ENCODE results near the gene MMS22L.
A peak's percentile ranks its signal among the peaks of the same experiment; 100 is the strongest.

MMS22L gene

GRCh38 chr6:97282726-97283617 is at the start of gene MMS22L:
TSS of gene MMS22L (minus strand) at chr6:97283216. CDS start at chr6:97282477, 739 bp downstream.
- no peaks in the 10 kb centered on the region for H3K4me1 ChIP-seq (ENCODE audit: insufficient read depth, low read length)
- no peaks in the 10 kb centered on the region for H3K36me3 ChIP-seq (ENCODE audit: insufficient read depth, low read length)
- no peaks in the 10 kb centered on the region for H3K9me3 ChIP-seq (ENCODE audit: control insufficient read depth, insufficient read depth, low read length)
- H3K9ac ChIP-seq (ENCODE audit: low read depth, low read length), result peak within 1 kb of the TSS; percentile 94

DNA sequence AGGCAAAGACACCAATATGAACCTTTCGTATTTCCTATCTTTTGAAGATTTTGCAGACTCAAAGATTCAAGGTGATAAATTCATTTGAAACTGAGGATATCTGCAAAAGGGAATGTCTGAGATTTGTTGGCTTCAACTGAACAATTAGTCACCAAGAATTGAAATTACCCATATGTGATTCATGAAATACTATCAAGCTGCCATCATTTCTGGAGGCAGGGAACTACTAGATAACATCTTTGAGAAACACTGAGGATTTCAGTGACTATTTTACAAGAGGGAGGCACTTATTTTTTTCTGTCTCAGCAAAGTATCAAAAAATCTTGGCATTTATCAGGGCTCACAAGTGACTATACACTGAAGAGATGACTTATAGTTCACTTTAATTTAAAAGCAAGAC is 39.8 kb upstream of the MMS22L start:
- no peaks in the 10 kb centered on the region for H3K9me3 ChIP-seq (ENCODE audit: control insufficient read depth, insufficient read depth, low read length)
- H3K4me1 ChIP-seq (ENCODE audit: insufficient read depth, low read length), result no peaks in the 10 kb centered on the region; the same call in 1 of the 2 replicates
- no peak overlapping the region for H3K9ac ChIP-seq (ENCODE audit: low read depth, low read length)
- H3K36me3 ChIP-seq (ENCODE audit: insufficient read depth, low read length), result no peaks in the 10 kb centered on the region

- Histone ChIP-seq H3K9me3 (ENCODE audit: control insufficient read depth, insufficient read depth, low read length) (no peaks in the 10 kb centered on the region), H3K9ac (ENCODE audit: low read depth, low read length) (no peak overlapping the region), H3K36me3 (ENCODE audit: insufficient read depth, low read length) (no peaks in the 10 kb centered on the region), H3K4me1 (ENCODE audit: insufficient read depth, low read length) (no peaks in the 10 kb centered on the region; the same call in 1 of the 2 replicates)
Measured at GRCh38 chr6:97322226-97322625, 39.2 kb upstream of the MMS22L start.

- Histone ChIP-seq H3K4me1 (ENCODE audit: insufficient read depth, low read length) (no peaks in the 10 kb centered on the region; the same call in 1 of the 2 replicates), H3K36me3 (ENCODE audit: insufficient read depth, low read length) (no peaks in the 10 kb centered on the region), H3K9ac (ENCODE audit: low read depth, low read length) (no peak overlapping the region), H3K9me3 (ENCODE audit: control insufficient read depth, insufficient read depth, low read length) (no peaks in the 10 kb centered on the region)
Measured at GRCh38 chr6:97316978-97317377, 34.0 kb upstream of the MMS22L start.

GRCh38 chr6:97312241-97312640 is 29.2 kb upstream of the MMS22L start:
- H3K9ac ChIP-seq (ENCODE audit: low read depth, low read length), result no peak overlapping the region
- no peaks in the 10 kb centered on the region for H3K36me3 ChIP-seq (ENCODE audit: insufficient read depth, low read length)
- H3K9me3 ChIP-seq (ENCODE audit: control insufficient read depth, insufficient read depth, low read length), result no peaks in the 10 kb centered on the region
- no peaks in the 10 kb centered on the region; the same call in 1 of the 2 replicates for H3K4me1 ChIP-seq (ENCODE audit: insufficient read depth, low read length)

DNA sequence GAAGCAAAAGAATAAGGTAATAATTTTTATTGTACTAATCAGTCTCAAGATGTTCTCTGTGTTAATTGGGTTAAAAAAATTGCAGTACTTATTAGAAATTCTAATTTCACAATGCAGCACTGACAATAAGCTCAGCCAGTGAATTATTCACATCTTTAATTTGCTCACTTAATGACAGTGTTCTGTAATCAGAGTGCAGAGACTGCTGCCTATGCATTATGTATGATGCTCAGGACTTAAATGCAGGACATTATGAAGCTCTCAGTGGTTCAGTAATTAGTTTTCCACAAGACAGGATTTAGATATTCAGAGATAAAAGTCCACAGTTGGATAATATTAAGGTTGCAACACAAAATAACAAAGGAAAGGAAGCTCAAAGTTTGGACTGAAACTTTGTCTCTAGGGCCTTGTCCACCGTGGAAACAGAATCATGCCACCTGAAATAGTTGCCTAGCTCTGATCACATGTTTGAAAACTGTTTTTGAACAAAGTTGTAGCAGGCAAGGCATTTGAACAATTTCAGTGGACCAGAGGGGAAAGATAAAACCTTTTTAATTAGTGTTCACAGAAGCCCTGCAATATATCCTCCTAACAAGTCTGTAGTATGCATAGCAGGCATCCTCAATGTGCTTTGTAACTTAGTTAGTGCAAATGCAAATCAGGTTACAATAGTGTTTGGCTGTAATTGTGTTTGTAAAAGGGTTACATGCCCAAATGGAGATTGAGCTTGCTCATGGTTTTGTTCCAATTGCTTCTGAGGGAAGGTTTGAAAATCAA is 23.7 kb upstream of the MMS22L start:
- no peaks in the 10 kb centered on the region for H3K36me3 ChIP-seq (ENCODE audit: insufficient read depth, low read length)
- no peaks in the 10 kb centered on the region for H3K9me3 ChIP-seq (ENCODE audit: control insufficient read depth, insufficient read depth, low read length)
- H3K4me1 ChIP-seq (ENCODE audit: insufficient read depth, low read length), result peaks cover 10% of the 10 kb centered on the region
- H3K9ac ChIP-seq (ENCODE audit: low read depth, low read length), result no peak overlapping the region

GRCh38 chr6:97305414-97306066 is 22.5 kb upstream of the MMS22L start:
- peaks cover 10% of the 10 kb centered on the region for H3K4me1 ChIP-seq (ENCODE audit: insufficient read depth, low read length)
- 0 out of 2 replicates have a peak overlapping the region, but pooled peaks have one; percentile 12 for H3K9ac ChIP-seq (ENCODE audit: low read depth, low read length)
- H3K36me3 ChIP-seq (ENCODE audit: insufficient read depth, low read length), result no peaks in the 10 kb centered on the region
- H3K9me3 ChIP-seq (ENCODE audit: control insufficient read depth, insufficient read depth, low read length), result no peaks in the 10 kb centered on the region

DNA sequence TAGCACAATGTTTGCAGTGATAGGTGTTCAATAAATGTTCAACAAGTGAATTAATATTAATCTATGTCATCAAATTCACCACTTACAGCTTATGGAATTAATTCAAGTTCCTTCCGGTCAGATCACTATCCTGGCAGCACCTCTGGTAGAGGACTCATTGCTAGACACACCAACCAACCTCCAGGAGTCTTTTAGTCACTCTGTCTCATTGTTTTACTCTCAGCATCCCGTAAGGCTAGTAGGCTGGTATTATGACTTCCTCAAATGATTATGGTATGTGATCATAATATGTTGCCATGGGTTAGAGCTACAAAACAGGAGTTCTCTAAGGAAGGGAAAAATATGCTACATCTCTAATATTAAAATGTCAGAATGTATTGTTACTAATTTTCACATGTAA is 21.7 kb upstream of the MMS22L start:
- H3K36me3 ChIP-seq (ENCODE audit: insufficient read depth, low read length), result no peaks in the 10 kb centered on the region
- no peak overlapping the region for H3K9ac ChIP-seq (ENCODE audit: low read depth, low read length)
- peaks cover 10% of the 10 kb centered on the region for H3K4me1 ChIP-seq (ENCODE audit: insufficient read depth, low read length)

DNA sequence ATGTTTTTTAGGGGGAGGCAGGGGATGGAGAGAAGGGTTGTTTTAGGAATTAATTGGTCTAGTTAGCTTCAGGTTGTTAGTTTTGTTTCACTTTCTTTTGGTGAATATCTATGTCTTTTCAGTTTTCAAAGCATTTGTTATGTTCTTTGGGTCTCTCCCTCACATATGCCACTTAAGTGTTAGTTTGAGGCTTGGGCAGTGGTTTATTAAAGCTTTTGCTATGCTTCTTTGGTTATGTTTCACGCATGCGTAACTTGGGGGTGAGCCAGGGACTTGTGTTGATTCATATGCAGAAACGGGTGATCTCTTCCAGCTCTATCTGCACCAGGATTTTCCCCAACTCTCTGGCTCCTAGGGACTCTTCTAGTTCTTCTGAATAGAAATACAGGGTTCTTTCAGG is 11.4 kb upstream of the MMS22L start:
- Histone ChIP-seq H3K9me3 (ENCODE audit: control insufficient read depth, insufficient read depth, low read length) (no peaks in the 10 kb centered on the region; the same call in 1 of the 2 replicates), H3K9ac (ENCODE audit: low read depth, low read length) (no peak overlapping the region), H3K4me1 (ENCODE audit: insufficient read depth, low read length) (0 out of 2 replicates have a peak, but pooled peaks cover 5% of the 10 kb centered on the region), H3K36me3 (ENCODE audit: insufficient read depth, low read length) (no peaks in the 10 kb centered on the region)

More for the DNA sequence above, 21.7 kb upstream of the MMS22L start:
- H3K9me3 ChIP-seq (ENCODE audit: control insufficient read depth, insufficient read depth, low read length), result no peaks in the 10 kb centered on the region

GRCh38 chr6:97293198-97293696 is 10.2 kb upstream of the MMS22L start:
- Histone ChIP-seq H3K4me1 (ENCODE audit: insufficient read depth, low read length) (0 out of 2 replicates have a peak, but pooled peaks cover 5% of the 10 kb centered on the region), H3K9me3 (ENCODE audit: control insufficient read depth, insufficient read depth, low read length) (no peaks in the 10 kb centered on the region; the same call in 1 of the 2 replicates), H3K36me3 (ENCODE audit: insufficient read depth, low read length) (no peaks in the 10 kb centered on the region), H3K9ac (ENCODE audit: low read depth, low read length) (no peak overlapping the region)

DNA sequence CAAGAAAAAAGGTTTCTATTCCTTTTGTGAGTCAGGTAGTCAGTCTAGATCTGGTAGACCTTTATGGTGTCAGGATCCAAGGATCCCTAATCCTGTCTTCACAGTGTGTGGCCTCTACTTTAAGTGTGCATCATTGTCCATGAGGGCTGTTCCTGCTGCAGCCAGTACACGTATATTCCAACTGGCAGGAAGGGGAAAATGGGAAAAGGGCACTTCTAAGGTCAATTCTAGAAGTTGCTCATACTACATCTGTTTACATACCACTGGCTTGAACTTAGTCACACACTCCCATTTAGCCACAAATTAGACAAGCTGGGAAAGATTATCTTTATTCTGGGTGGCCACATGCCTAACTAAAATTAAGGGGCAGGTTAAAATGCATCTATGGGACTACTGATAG is 9.7 kb upstream of the MMS22L start:
- Histone ChIP-seq H3K4me1 (ENCODE audit: insufficient read depth, low read length) (0 out of 2 replicates have a peak, but pooled peaks cover 5% of the 10 kb centered on the region), H3K36me3 (ENCODE audit: insufficient read depth, low read length) (no peaks in the 10 kb centered on the region), H3K9ac (ENCODE audit: low read depth, low read length) (no peak overlapping the region), H3K9me3 (ENCODE audit: control insufficient read depth, insufficient read depth, low read length) (no peaks in the 10 kb centered on the region; the same call in 1 of the 2 replicates)

DNA sequence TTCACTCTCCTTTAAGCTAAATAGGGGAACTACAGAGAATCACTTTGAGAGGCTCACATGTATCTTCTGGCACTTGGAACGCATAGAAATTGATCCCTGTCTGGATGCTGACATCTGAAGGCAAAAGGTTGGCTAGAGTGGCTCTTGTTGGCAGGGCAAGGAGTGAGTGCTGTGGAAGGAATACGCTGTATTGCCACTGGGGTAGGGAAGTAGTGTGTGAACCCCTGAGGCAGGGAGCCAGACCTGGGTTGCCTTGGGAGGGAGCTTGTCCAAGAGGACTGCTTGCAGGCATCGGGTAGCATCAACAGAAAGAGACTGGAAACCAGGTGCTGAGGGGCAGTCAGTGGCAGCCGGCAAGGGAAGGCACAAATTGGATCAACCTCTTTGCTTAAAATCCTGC is 8.9 kb upstream of the MMS22L start:
- no peaks in the 10 kb centered on the region; the same call in 1 of the 2 replicates for H3K9me3 ChIP-seq (ENCODE audit: control insufficient read depth, insufficient read depth, low read length)
- no peaks in the 10 kb centered on the region for H3K36me3 ChIP-seq (ENCODE audit: insufficient read depth, low read length)
- 0 out of 2 replicates have a peak, but pooled peaks cover 5% of the 10 kb centered on the region for H3K4me1 ChIP-seq (ENCODE audit: insufficient read depth, low read length)
- no peak overlapping the region for H3K9ac ChIP-seq (ENCODE audit: low read depth, low read length)

DNA sequence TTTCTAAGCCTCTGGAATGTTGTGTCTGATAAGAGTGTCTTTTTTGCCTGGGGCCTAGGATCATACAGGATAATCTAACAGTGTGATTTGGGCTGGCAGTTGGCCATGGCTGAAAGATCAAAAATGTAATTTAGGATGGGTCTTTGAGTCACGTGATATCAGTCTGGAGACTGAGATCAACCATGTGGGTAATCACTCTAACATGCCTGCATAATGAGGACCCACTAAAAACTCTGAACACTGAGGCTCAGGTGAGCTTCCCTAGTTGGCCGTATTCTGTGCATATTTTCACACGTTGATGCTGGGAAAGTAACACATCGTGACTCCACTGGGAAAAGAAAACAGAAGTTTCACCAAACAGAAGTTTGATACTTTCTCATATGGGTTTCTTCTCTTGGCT is 6.3 kb upstream of the MMS22L start:
- Histone ChIP-seq H3K9ac (ENCODE audit: low read depth, low read length) (no peak overlapping the region), H3K4me1 (ENCODE audit: insufficient read depth, low read length) (no peaks in the 10 kb centered on the region), H3K36me3 (ENCODE audit: insufficient read depth, low read length) (no peaks in the 10 kb centered on the region), H3K9me3 (ENCODE audit: control insufficient read depth, insufficient read depth, low read length) (no peaks in the 10 kb centered on the region; the same call in 1 of the 2 replicates)

DNA sequence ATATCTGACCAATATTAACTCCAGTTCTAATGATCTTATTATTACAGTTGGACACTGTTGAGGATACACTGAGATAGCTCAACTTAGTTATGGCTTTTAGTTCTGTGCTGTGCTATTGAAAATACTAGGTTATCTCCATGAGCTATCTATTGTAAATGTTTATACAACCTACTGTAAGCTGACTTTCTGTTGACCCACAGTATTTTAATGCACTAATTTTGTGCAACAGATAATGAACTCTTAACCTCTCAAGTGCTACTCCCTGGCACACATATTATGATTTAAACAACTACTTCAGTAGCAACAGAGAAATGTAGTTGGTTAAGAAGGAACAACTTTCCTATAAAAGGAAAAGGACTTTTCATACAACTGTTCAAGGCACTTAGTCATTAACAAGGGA is 5.2 kb upstream of the MMS22L start:
- Histone ChIP-seq H3K36me3 (ENCODE audit: insufficient read depth, low read length) (no peaks in the 10 kb centered on the region), H3K9ac (ENCODE audit: low read depth, low read length) (no peak overlapping the region), H3K9me3 (ENCODE audit: control insufficient read depth, insufficient read depth, low read length) (no peaks in the 10 kb centered on the region; the same call in 1 of the 2 replicates), H3K4me1 (ENCODE audit: insufficient read depth, low read length) (no peaks in the 10 kb centered on the region)
